Measurements from ENCODE around the gene RINL. TPM values are rescaled to one million over a fixed set of nuclear protein-coding genes. Genes with fewer than 3 reads are reported as not detected.
A peak's percentile ranks its signal among the peaks of the same experiment; 100 is the strongest.

Gene RINL, protein sequence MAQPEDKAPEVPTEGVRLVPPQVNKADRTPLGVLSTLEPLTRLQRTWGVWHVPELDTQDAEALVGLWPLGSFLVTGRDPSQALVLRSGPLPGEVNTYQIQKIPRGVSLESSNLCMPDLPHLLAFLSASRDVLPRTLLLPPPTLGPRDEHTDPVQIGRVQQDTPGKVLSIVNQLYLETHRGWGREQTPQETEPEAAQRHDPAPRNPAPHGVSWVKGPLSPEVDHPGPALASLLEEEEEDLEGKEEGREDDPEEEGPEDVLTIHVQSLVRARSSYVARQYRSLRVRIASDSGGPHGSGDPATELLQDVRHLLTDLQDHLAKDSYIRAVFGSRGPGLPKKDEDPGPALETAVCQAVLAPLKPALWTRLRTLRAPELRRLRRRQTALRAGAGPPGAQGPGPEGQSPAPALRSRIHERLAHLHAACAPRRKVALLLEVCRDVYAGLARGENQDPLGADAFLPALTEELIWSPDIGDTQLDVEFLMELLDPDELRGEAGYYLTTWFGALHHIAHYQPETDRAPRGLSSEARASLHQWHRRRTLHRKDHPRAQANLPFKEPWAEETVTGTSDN
- 100 to 1,000 TPM; 105 to 137 TPM for total RNA-seq

- H3K27ac Mint-ChIP-seq: peak within 1 kb of the TSS; percentile 98 to 100
- ATAC-seq (peak; percentile 88 to 94), DNase-seq (ENCODE audit: low spot score in 2 of 2) (peak; percentile 58 to 76)
- no peaks in the 10 kb centered on the region for H3K9me3 Mint-ChIP-seq
- H3K36me3 Mint-ChIP-seq: peaks cover 9 to 11% of the 10 kb centered on the region in 2 donors
These were observed at the start of gene RINL for GRCh38 chr19:38877781-38878574. Gene RINL, minus strand, starts transcription at chr19:38878275. Its CDS starts 1,533 bp downstream, at chr19:38876742.

- H3K27ac Mint-ChIP-seq: no peak overlapping the region
- peaks cover 0 to 7% of the 10 kb centered on the region in 2 donors for H3K36me3 Mint-ChIP-seq
- DNase-seq (ENCODE audit: low spot score in 2 of 2) (no peak), ATAC-seq (peak in 1 of 2 donors; percentile 28)
- no peaks in the 10 kb centered on the region for H3K9me3 Mint-ChIP-seq
These were observed 46.3 kb upstream of the RINL start for GRCh38 chr19:38924388-38924787.

DNA sequence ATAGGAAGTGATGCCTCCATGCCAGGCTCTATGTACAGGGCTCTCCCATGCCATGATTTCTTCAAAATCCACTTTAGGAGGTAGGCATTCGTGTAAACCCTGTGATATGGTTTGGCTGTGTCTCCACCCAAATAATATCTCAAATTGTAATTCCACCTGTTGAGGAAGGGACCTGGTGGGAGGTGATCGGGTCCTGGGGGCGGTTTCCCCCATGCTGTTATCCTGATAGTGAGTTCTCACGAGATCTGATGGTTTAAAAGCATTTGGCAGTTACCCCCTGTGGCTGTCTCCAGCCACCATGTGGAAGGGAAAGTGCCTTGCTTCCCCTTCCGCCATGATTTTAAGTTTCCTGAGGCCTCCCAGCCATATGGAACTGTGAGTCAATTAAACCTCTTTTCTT lies 44.4 kb upstream of the RINL start:
- Mint-ChIP-seq H3K36me3 (peaks cover 0 to 7% of the 10 kb centered on the region in 2 donors), H3K27ac (no peak overlapping the region), H3K9me3 (no peaks in the 10 kb centered on the region)
- DNase-seq (ENCODE audit: low spot score in 2 of 2) (no peak), ATAC-seq (no peak)

DNA sequence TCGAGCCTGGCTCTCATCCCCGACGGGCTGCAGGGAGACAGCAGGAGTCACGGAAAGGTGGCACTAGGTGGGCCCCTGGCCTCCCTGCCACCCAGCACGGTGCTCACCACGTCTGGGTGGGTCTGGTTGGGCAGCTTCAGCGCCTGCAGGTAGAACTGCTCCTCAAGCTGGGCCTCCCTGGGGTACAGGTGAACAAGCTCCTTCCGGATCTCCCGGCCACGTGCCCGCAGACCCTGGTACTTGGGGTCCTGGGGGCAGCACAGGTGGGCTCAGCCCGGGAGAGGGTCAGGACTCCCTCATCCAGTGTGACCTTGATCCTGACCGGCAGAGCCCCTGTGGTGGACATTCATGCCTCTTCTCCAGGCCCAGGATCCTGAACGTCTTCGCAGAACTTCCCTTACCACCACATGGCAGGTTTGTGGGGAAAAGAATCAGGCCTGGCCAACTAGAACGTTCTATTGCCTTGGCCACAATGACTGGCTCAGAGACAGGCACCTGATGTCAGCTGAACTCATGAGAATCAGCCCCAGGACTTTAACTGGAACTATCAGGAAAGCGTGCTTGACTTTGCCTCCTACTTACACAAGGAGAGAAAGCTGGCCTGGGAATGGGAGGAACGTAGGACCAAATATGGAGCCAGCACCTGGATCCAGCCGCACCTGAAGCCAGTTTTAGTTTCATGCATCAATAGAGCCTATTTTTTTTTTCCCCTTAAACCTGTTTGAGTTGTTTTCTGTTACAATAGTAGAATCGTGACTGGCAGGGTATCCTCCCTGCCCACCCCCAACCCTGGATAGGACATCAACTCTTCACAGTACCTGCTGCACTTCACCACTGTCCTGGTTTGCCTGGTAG lies 43.6 kb upstream of the RINL start:
- ATAC-seq (no peak), DNase-seq (ENCODE audit: low spot score in 2 of 2) (no peak)
- Mint-ChIP-seq H3K9me3 (no peaks in the 10 kb centered on the region), H3K36me3 (peaks cover 0 to 7% of the 10 kb centered on the region in 2 donors), H3K27ac (no peak overlapping the region)

DNA sequence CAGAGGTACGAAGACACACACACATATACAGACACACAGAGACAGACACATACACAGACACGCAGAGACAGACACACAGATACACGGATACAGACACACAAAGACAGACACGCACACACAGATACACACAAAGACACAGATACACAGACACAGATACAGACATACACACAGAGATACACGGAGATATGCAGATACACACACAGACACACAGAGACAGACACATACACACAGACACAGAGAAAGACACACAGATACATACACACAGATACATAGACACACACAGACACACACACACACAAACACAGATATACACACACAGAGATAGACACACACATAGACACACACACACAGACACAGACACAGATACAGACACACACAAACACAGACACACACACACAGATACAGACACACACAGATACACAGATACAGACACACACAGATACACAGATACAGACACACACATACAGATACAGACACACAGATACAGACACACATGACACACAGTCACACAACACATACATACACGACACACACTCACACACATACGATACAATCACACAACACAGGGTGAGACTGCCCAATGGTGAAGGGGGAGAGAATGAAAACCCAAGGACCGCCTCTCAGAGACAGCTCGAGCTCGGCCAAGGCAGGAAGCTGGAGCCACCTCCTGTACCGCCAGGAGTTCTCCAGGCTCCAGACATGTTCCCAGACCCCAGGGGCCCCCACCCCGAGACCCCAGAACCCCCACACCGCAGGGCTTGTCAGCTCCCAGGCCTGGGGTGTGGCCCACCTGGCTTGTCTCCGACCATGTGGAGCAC lies 42.7 kb upstream of the RINL start:
- Mint-ChIP-seq H3K9me3 (no peaks in the 10 kb centered on the region), H3K27ac (no peak overlapping the region), H3K36me3 (peaks cover 0 to 7% of the 10 kb centered on the region in 2 donors)
- ATAC-seq (no peak), DNase-seq (ENCODE audit: low spot score in 2 of 2) (no peak)

- Mint-ChIP-seq H3K27ac (peak overlapping the region in 1 of 2 donors; percentile 63), H3K9me3 (no peaks in the 10 kb centered on the region), H3K36me3 (peaks cover 0 to 7% of the 10 kb centered on the region in 2 donors)
- no peak for DNase-seq (ENCODE audit: low spot score in 2 of 2)
- no peak for ATAC-seq
These were observed 41.9 kb upstream of the RINL start for GRCh38 chr19:38919837-38920601.

- DNase-seq (ENCODE audit: low spot score in 2 of 2) (no peak), ATAC-seq (no peak)
- H3K27ac Mint-ChIP-seq: no peak overlapping the region
- H3K36me3 Mint-ChIP-seq: peaks cover 0 to 7% of the 10 kb centered on the region in 2 donors
- H3K9me3 Mint-ChIP-seq: no peaks in the 10 kb centered on the region
These were observed 40.5 kb upstream of the RINL start for GRCh38 chr19:38918526-38918925.

DNA sequence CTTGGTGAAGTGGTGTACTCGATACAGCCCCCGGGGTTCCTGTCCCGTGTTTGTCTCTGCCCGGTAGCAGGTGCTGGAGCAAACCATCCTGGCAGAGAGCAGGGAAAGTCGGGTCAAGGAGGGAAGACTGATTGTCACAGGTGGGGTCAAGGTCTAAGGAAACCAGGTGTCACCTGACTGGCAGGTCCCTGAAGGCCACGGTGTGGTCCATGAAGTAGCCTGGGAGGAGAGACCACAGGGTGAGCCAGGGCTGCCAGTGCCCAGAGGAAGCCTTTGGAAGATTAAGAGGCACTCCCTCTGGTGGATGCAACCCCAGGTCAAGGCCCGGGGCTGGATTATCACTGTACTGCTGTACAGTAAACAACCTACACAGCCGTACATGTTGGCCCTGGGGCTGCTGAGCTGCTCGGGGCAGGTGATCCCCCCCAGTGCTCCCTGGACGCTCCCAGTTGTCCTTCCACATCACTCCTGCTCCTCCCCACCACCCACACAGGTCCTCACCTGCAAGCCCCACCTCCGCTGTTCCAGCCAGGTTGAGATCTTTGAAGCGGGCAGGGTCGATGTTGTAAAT lies 39.9 kb upstream of the RINL start:
- ATAC-seq (no peak), DNase-seq (ENCODE audit: low spot score in 2 of 2) (no peak)
- Mint-ChIP-seq H3K27ac (no peak overlapping the region), H3K9me3 (no peaks in the 10 kb centered on the region), H3K36me3 (peaks cover 0 to 7% of the 10 kb centered on the region in 2 donors)

DNA sequence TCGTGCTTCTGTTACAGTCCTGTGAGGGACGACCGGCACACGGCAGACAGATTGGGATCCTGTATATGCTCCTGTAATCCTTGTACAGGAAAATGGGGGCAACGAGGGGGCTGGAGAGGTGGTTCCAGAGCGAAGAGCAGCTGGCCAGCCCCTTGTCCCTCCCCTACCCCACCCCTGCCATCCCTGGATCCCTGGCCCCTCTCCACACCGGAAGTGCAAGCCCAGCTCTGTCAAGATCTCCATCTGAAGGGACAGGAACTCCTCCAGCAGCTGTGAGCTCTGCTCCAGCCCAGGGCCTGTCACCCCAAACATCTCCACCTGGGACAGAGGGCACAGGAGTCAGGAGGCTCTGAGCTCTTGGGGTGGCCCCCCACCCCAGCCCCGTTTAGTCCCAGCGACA lies 39.4 kb upstream of the RINL start:
- Mint-ChIP-seq H3K36me3 (peaks cover 0 to 7% of the 10 kb centered on the region in 2 donors), H3K9me3 (no peaks in the 10 kb centered on the region), H3K27ac (no peak overlapping the region)
- DNase-seq (ENCODE audit: low spot score in 2 of 2) (no peak), ATAC-seq (no peak)

DNA sequence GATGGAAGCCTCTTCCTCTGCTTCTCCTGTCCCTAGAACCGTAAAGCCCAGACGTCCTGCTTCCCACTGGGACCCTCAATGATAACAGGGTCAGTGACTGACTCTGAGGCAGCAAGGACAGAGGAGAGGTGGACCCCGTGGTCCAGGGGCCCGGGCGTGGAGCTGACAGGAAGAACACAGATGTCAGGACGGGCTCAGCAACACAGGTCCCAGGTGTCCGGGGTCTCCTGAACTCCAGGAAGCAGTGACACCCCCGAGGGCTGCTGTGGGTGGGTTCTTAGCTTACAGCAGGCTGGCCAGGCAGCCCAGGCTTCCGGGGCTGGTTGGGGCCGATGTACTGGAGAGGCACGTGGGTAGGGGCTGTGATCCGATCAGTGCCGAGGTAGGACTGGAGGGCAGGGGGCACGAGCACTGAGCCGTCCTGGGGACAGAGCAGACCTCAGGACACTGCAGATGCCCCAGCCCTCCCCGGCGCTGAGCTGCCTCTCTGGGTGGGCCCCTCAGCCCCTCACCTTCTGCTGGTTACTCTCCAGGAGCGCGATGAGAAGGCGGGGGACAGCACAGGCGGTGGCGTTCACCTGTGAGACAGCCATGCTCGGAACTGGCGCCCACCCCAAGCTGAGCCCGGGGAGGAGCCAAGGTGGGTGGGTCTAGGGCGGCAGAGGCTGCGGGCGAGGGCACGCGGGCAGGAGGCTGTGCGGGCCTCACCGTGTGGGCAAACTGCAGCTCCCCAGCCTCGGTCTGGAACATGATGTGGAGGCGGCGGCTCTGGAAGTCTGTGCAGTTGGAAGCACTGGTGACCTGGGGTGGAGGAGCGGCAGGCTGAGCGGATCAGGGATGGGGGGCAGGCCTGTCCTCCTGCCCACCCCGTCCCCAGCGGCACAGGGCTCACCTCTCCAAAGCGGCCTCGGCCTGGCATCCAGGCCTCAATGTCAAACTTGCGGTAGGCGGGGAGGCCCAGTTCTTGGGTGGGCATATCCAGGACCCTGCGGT lies 37.5 kb upstream of the RINL start:
- Mint-ChIP-seq H3K9me3 (no peaks in the 10 kb centered on the region), H3K27ac (no peak overlapping the region), H3K36me3 (no peaks in the 10 kb centered on the region)
- DNase-seq (ENCODE audit: low spot score in 2 of 2) (no peak), ATAC-seq (no peak)

- no peak for DNase-seq (ENCODE audit: low spot score in 2 of 2)
- Mint-ChIP-seq H3K27ac (peak overlapping the region in 1 of 2 donors; percentile 47), H3K36me3 (peaks cover 0 to under 1% of the 10 kb centered on the region in 2 donors), H3K9me3 (no peaks in the 10 kb centered on the region)
- ATAC-seq: no peak
These were observed 35.9 kb upstream of the RINL start for GRCh38 chr19:38913958-38914357.

GRCh38 chr19:38912600-38913514 lies 34.8 kb upstream of the RINL start:
- H3K27ac Mint-ChIP-seq: peak overlapping the region; percentile 44 to 59
- DNase-seq (ENCODE audit: low spot score in 2 of 2) (no peak), ATAC-seq (peak in 1 of 2 donors; percentile 17)
- H3K9me3 Mint-ChIP-seq: no peaks in the 10 kb centered on the region
- H3K36me3 Mint-ChIP-seq: peaks cover 0 to 8% of the 10 kb centered on the region in 2 donors

Measured in activated naive CD4-positive, alpha-beta T cell treated with anti-CD3 and anti-CD28 coated beads, Interleukin-2, amount 50 U/mL, for 72 hours (primary cell).